Chondrocyte (in vitro differentiated cells): ENCODE results near the gene KCNH8. TPM values are rescaled to one million over a fixed set of nuclear protein-coding genes. Genes with fewer than 3 reads are reported as not detected.

Experiments used
- DNase-seq: peaks from one replicate; pipeline ENCODE4 v3.0.0; 2021; ENCODE audit warnings: mixed read lengths, low spot score
- H3K27ac Mint-ChIP-seq: one replicate; pipeline ENCODE4 v1.8.0; 2021; ENCODE audit warnings: mild to moderate bottlenecking, moderate library complexity, mixed read lengths; ENCODE audit not compliant: unreplicated experiment
- H3K27me3 Mint-ChIP-seq: 2 replicates; pipeline ENCODE4 v1.8.0; 2021; ENCODE audit warnings: low read depth, mixed read lengths
- H3K36me3 Mint-ChIP-seq: 2 replicates; pipeline ENCODE4 v1.8.0; 2021; ENCODE audit warnings: low read depth, mixed read lengths
- H3K4me1 Mint-ChIP-seq: 2 replicates; pipeline ENCODE4 v1.8.0; 2021; ENCODE audit warnings: low read depth, mild to moderate bottlenecking, mixed read lengths
- H3K4me3 Mint-ChIP-seq: one replicate; pipeline ENCODE4 v1.8.0; 2021; ENCODE audit warnings: mild to moderate bottlenecking, moderate library complexity, mixed read lengths; ENCODE audit not compliant: unreplicated experiment
- H3K9me3 Mint-ChIP-seq: 2 replicates; pipeline ENCODE4 v1.8.0; 2021; ENCODE audit warnings: low read depth, mixed read lengths
- CTCF ChIP-seq: fragments of 200-600 bp; sonication (generic); IDR thresholded peaks from 2 replicates; pipeline ENCODE4 v1.5.0; 2021; ENCODE audit warnings: antibody characterized with exemption, mild to moderate bottlenecking, moderate library complexity
- total RNA-seq: library from RNA; stranded (reverse); gene quantifications from 3 replicates; pipeline ENCODE4 v1.2.1, GENCODE V29; 2021

The KCNH8 gene
- total RNA-seq, 1 donor from 2014 or later, result not detected

GRCh38 chr3:19248143-19248542, 99.8 kb downstream of the KCNH8 start:
- TF ChIP-seq CTCF, result no peak
- peaks cover 16% of the 10 kb centered on the region for H3K9me3 Mint-ChIP-seq
- H3K4me1 Mint-ChIP-seq, result no peaks in the 10 kb centered on the region
- H3K27me3 Mint-ChIP-seq, result no peaks in the 10 kb centered on the region
- H3K36me3 Mint-ChIP-seq, result no peaks in the 10 kb centered on the region
- no peak overlapping the region for H3K27ac Mint-ChIP-seq
- H3K4me3 Mint-ChIP-seq, result no peak overlapping the region
- no peak for DNase-seq

GRCh38 chr3:19248767-19249166, 100.5 kb downstream of the KCNH8 start:
- no peaks in the 10 kb centered on the region for H3K27me3 Mint-ChIP-seq
- DNase-seq, result no peak
- H3K9me3 Mint-ChIP-seq, result peaks cover 16% of the 10 kb centered on the region
- H3K4me1 Mint-ChIP-seq, result no peaks in the 10 kb centered on the region
- H3K27ac Mint-ChIP-seq, result no peak overlapping the region
- no peaks in the 10 kb centered on the region for H3K36me3 Mint-ChIP-seq
- H3K4me3 Mint-ChIP-seq, result no peak overlapping the region
- TF ChIP-seq CTCF, result no peak

- no peaks in the 10 kb centered on the region for H3K27me3 Mint-ChIP-seq
- H3K36me3 Mint-ChIP-seq, result no peaks in the 10 kb centered on the region
- H3K4me1 Mint-ChIP-seq, result no peaks in the 10 kb centered on the region
- H3K4me3 Mint-ChIP-seq, result no peak overlapping the region
- H3K9me3 Mint-ChIP-seq, result no peaks in the 10 kb centered on the region
- no peak for TF ChIP-seq CTCF
- no peak for DNase-seq
- no peak overlapping the region for H3K27ac Mint-ChIP-seq
Measured at GRCh38 chr3:19250959-19251610, 102.8 kb downstream of the KCNH8 start.

GRCh38 chr3:19254189-19254588, 105.9 kb downstream of the KCNH8 start:
- no peak overlapping the region for H3K4me3 Mint-ChIP-seq
- no peaks in the 10 kb centered on the region for H3K9me3 Mint-ChIP-seq
- no peaks in the 10 kb centered on the region for H3K36me3 Mint-ChIP-seq
- no peak overlapping the region for H3K27ac Mint-ChIP-seq
- no peak for TF ChIP-seq CTCF
- H3K4me1 Mint-ChIP-seq, result no peaks in the 10 kb centered on the region
- DNase-seq, result no peak
- H3K27me3 Mint-ChIP-seq, result peaks cover 3% of the 10 kb centered on the region

GRCh38 chr3:19254784-19255338, 106.6 kb downstream of the KCNH8 start:
- Mint-ChIP-seq H3K4me3 (no peak overlapping the region), H3K27ac (no peak overlapping the region), H3K36me3 (no peaks in the 10 kb centered on the region), H3K27me3 (peaks cover 3% of the 10 kb centered on the region), H3K9me3 (no peaks in the 10 kb centered on the region), H3K4me1 (no peaks in the 10 kb centered on the region)
- no peak for TF ChIP-seq CTCF
- DNase-seq, result no peak
